Endometrial microvascular endothelial cells (primary cell): ENCODE measurements around the gene UBE3B. TPM values are rescaled to one million over a fixed set of nuclear protein-coding genes. Genes with fewer than 3 reads are reported as not detected.

Experiments used
- in situ Hi-C: cut with HindIII; loops from 2 replicates; pipeline ENCODE4 v1.10.0; 2017; ENCODE audit warnings: low sequenced_read_pairs, low pct_unique_long_range_greater_than_20kb; ENCODE audit errors: inconsistent ontology term
- total RNA-seq: library from RNA; depleted of rRNA; stranded (reverse); fragments of >200 nt; gene quantifications from one replicate; pipeline ENCODE4 v1.2.3, GENCODE V29; 2015; ENCODE audit errors: inconsistent ontology term

UBE3B gene
- total RNA-seq, 1 donor from 2014 or later = 60.6 TPM

DNA sequence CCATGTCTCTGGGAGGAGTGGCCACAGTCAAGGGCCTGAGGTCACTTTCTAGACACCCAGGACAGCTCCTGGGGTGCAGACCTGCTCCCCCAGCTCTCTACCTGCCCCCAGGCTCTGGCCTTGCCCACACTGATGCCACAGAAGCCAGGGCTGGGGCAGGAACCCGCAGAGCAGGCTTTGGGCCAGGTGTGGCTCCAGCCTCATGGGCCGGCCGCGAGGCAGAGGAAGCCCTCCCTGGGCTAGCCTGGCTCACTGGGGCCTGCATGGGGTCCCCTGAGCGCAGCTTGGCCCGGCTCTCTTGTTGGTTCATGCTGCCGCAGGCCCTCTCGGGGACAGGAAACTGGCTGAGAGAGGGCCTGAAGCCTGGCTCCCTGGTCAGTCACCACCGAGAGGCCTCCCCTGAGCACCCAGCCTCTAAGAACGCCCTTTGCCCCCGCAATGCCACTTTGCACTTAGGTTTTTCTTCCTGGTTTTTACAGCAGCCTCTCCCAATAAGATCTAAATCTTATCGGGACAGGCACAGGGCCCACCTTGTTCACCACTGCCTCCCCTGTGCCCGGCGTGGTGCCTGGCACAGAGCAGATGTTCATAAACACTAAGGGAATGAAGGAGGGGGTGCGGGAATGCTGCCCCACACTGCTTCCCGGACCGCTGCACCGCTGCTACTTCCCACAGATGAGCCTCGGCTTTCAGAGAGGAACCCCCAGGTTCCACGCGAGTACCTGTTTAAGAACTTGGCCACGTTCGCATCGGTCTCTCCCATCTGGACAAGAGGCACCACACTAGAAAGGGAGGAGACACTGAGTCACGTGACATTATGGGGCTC is 81.2 kb downstream of the UBE3B start:
- in situ Hi-C loops = no loop called here

DNA sequence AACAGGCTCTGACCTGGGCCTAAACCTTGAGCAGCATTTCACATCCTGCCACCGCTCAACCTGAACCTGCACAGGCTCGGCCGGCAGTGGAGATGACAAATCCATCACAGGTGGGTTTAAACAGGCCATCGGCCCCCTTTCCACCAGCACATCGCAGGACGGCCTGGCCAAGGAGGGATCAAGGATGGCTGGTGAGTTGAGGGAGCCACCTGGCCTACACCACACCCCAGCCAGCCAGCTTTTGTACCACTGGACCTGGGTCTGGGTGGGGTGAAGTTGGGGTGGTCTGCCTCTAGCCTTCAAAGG is 81.7 kb downstream of the UBE3B start:
- in situ Hi-C loops = no loop called here

GRCh38 chr12:109559601-109560000 is 82.2 kb downstream of the UBE3B start:
- in situ Hi-C loops = no loop called here

DNA sequence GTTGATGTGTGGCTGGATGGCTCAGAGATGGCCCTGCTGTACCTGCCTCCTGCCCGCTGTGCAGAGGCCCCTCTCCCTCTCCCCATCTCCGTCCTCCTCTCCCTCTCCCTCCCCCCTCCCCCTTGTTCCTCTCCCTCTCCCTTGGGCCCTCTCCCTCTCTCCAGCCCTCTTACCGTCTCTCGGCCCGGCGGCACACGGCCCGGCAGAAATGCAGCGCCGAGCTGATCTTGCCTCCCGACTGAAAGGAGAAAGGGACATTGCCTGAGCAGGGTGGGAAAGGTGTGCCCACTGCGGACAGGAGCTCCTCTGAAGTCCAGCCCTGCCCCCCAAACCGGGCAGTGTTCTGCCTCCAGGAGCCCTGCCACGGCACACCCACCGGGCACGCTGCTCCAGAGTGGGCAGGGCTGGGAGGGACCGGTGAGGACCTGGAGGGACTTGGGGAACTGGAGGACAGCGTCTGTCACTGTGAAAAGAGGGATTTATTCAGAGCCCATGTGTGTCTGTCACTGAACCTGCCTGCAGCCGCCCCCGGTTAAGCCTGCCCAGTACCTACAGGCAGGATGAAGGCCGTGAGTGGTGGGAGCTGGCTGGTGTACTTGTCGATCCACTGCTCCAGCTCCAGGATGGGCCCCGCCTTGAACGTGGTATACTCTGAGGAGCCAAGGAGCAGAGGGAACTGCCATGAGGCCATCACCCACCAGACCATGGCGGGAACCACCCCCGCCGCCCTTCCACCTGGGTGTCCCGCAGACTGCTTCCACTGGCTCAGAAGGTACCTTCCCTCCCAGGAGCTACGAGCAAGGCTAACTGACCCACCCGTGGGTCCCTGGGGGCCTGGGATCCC is 83.7 kb downstream of the UBE3B start:
- in situ Hi-C loops = no loop called here

GRCh38 chr12:109561711-109562030 is 84.2 kb downstream of the UBE3B start:
- in situ Hi-C loops = no loop called here

- in situ Hi-C loops = no loop called here
Observed at GRCh38 chr12:109562871-109563270, 85.4 kb downstream of the UBE3B start.

GRCh38 chr12:109563291-109564284 is 86.2 kb downstream of the UBE3B start:
- in situ Hi-C loops = no loop called here

DNA sequence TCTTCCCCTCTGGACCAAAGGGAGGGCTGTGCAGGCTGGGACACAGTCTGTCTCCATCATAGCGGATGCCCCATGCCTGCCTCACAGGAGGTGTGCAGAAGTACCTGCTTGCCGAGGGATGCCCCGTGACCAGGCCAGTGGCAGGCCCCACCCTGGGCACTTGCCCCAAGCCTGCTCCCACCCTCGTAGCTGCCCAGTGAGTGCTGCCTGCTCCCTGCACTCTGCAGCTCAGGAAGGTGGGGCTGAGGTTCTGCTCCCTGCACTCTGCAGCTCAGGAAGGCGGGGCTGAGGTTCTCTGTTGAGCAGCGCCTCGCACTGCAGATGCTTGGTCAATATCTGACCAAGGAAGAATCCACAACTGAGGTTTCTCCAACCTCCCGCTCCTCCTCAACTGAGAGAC is 89.0 kb downstream of the UBE3B start:
- in situ Hi-C loops = no loop called here

DNA sequence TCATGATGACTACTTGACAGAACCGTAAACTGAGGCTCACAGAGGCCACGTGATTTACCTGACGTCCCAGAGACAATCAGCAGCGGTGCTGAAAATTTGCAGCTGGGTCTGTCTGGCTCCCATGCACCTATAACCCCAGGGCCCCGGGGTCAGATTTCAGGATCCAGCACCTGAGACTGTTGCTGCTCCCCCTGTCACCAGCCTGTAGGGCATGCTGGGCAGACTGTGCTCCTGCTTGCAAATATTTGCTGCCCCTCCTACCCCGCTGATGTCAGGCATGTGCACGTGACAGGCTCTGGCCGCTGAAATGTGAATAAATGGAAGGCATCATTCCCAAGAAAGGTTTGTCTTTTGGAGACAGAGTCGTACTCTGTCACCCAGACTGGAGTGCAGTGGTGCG is 89.9 kb downstream of the UBE3B start:
- in situ Hi-C loops = no loop called here

- in situ Hi-C loops = no loop called here
Observed at GRCh38 chr12:109567967-109568366, 90.5 kb downstream of the UBE3B start.

DNA sequence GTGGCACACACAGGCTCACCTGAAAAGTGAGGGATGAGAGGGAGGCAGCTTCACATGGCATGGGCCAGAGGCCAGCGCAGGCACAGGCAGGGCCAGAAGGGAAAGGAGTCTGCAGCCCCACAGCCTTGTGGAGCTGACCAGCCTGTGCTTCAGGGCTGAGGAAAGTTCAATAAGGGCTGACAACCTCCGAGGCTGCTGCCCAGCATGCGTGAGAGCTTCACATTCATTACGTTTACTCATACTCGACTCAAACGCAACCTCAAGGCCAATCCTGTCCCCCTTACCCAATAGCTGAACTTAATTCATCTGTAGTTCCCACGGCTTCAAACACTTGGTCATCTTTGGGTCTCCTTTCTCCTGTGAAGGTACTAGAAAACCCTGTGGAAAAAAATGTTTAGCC is 91.1 kb downstream of the UBE3B start:
- in situ Hi-C loops = no loop called here

- in situ Hi-C loops = no loop called here
Observed at GRCh38 chr12:109571773-109572505, 94.5 kb downstream of the UBE3B start.

DNA sequence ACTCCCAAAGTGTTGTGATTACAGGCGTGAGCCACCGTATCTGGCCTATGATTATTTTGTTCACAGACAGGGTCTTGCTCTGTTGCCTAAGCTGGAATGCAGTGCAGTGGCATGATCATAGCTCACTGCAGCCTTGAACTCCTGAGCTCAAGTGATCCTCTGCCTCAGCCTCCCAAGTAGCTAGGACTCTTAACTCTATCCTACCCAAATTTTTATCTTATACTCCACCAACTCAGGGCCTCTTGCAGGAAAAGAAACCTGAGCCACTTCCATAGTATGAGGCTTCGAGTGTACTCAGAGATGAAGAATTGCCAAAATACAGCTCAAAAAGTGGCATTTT is 95.0 kb downstream of the UBE3B start:
- in situ Hi-C loops = no loop called here

DNA sequence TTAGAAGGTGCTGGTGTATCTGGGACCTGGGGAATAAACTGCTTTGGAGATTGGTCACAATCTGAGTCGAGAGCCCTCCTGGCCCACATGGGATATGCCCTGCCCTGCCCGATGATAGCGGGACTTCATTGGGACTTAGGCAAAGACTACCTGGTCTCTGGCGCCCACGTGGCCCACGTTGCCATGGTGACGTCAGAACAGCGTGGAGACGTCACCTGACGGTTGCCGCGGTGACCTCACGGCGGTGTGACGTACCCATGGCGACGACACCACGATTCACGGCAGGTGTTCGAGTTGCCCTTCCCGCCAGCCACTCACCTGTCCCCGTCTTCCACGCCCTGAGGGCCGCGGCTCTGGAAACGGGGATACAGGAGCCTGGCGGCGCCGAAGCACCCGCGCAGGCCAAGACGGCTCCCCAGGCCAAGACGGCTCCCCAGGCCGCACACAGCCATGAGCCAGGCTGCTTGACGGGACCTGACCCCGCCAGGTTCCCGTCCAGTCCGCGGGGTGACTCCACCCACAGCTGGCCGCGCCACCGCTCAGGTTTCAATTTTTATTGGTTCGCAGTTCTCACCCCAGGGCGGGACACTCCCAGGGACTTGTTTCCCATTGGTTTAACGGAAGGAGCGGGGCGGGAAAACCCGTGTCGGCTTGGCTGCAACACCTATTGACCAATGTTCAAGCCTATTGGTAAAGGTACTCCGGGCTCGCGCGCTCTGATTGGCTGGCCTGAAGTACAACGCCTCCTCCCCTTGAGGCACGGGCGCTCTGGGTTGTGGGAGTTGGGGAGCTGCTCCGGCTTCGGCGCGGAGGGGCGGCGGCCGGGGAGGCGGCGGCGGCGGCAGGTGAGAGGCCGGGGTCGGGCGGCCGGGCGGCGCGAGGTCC is 95.8 kb downstream of the UBE3B start, which contains the start of the genes MMAB and MVK:
MMAB (minus strand) TSS at position 476 of the 885 bp plus-strand sequence; CDS start at position 452, 24 bp downstream.
MVK (plus strand) TSS at position 766 of the 885 bp plus-strand sequence. CDS start 1,029 bp downstream, outside the sequence.
- in situ Hi-C loops = no loop called here

DNA sequence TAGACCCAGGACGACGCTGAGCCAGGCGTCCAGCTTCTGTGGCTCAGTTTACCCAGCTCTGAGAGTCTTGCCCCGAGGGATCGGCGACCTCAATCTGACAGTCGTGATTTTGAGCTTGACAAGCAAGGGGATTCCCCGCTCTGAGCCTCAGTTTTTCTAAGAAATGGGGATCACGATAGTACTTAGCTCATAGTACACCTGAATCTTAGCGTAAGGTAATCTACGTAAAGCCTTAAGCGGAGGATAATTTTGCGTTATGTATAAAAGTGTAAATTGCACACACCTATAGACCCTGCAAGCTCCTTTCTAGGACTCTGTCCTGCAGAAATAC is 96.4 kb downstream of the UBE3B start:
- in situ Hi-C loops = no loop called here

GRCh38 chr12:109575683-109576082 is 98.2 kb downstream of the UBE3B start:
- in situ Hi-C loops = no loop called here

GRCh38 chr12:109577311-109577710 is 99.9 kb downstream of the UBE3B start:
- in situ Hi-C loops = no loop called here
